GM06990 (cell line): ENCODE results near the gene MUTYH.

ENCODE experiments used
- DNase-seq: peaks from one replicate; pipeline ENCODE4 v3.0.0-alpha.2; 2011; ENCODE audit not compliant: insufficient read length; ENCODE audit errors: extremely low read depth
- H3K27me3 ChIP-seq: replicated peaks from 2 replicates; pipeline ENCODE4 v1.6.0; 2011; ENCODE audit warnings: low read length; ENCODE audit not compliant: control insufficient read depth, insufficient read depth
- H3K36me3 ChIP-seq: 2 replicates; pipeline ENCODE4 v1.5.1; 2011; ENCODE audit warnings: low read length; ENCODE audit not compliant: control insufficient read depth, insufficient read depth
- H3K4me3 ChIP-seq: replicated peaks from 2 replicates; pipeline ENCODE4 v1.5.1; 2011; ENCODE audit warnings: low read depth, mild to moderate bottlenecking, control low read depth, low read length
- TF ChIP-seq, protein P1 (sequence below): IDR thresholded peaks from 2 replicates; pipeline ENCODE4 v1.5.1; 2011; ENCODE audit warnings: low read length, control low read depth, mild to moderate bottlenecking, inconsistent platforms; ENCODE audit not compliant: insufficient read depth, poor library complexity, severe bottlenecking

MUTYH gene

DNA sequence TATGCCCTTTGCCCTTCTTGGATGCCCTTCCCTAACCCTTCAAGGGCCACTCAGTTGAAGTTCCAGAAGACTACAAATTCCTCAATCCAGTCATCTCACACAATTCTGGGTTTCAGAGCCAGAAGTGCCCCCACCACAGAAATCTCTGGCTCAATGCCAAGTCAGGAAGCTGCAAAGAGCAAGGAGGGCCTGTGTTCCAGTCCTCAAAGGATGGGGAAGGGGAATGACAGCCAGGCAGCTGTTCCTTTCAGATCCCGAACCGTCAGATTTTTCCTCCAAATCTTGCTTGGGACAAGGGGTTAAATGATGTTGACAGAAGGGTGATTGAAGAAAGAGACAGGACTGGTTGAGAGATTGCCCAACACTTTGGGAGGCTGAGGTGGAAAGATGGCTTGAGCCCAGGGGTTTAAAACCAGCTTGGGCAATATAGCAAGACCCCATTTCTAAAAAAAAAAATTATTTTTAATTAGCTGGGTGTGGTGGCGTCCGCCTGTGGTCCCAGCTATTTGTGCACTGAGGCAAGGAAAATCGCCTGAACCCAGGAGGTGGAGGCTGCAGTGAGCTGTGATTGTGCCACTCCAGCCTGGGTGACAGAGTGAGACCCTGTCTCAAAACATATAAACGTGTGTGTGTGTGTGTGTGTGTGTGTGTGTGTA, 14.3 kb downstream of the MUTYH start:
- peak overlapping the region; percentile 63 for H3K4me3 ChIP-seq
- H3K36me3 ChIP-seq, result peaks cover 2% of the 10 kb centered on the region
- DNase-seq, result no peak
- no peaks in the 10 kb centered on the region for H3K27me3 ChIP-seq
- TF ChIP-seq, protein P1, sequence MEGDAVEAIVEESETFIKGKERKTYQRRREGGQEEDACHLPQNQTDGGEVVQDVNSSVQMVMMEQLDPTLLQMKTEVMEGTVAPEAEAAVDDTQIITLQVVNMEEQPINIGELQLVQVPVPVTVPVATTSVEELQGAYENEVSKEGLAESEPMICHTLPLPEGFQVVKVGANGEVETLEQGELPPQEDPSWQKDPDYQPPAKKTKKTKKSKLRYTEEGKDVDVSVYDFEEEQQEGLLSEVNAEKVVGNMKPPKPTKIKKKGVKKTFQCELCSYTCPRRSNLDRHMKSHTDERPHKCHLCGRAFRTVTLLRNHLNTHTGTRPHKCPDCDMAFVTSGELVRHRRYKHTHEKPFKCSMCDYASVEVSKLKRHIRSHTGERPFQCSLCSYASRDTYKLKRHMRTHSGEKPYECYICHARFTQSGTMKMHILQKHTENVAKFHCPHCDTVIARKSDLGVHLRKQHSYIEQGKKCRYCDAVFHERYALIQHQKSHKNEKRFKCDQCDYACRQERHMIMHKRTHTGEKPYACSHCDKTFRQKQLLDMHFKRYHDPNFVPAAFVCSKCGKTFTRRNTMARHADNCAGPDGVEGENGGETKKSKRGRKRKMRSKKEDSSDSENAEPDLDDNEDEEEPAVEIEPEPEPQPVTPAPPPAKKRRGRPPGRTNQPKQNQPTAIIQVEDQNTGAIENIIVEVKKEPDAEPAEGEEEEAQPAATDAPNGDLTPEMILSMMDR, result no peak

DNA sequence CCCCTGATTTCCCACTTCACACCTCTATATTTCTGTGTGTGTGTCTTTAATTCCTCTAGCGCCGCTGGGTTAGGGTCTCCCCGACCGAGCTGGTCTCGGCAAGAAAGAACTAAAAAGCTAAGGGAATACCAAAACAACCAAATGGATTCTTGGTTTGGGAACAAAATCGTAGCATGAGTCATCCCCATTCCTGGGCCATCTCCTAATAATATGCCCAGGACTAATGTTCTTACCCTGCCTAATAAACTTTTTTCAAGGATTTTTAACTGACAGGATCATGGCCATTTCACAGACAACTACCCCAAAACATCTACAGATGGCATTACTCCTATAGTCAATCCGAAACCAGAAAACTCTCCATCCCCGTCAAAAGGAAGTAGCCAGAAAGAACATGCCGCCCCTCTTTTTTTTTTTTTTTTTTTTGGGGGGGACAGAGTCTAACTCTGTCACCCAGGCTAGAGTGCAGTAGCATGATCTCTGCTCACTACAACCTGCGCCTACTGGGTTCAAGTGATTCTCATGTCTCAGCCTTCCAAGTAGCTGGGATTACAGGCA, 17.7 kb downstream of the MUTYH start:
- no peak overlapping the region for H3K4me3 ChIP-seq
- no peak for DNase-seq

DNA sequence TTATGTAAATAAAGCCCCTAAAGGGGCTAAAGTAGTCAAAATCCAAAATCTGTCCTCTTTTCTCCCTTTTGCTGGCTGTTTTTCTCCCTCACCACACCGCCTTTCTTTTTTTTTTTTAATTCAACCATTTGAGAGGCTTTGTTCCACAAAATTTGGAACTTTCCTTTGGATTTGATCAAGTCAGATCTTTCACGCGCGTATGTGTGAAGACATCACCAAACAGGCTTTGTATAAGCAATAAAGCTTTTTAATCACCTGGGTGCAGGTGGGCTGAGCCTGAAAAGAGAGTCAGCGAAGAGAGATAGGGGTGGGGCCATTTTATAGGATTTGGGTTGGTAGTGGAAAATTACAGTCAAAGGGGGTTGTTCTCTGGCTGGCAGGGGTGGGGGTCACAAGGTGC, 18.8 kb downstream of the MUTYH start:
- TF ChIP-seq, protein P1, result no peak
- DNase-seq, result no peak
- no peaks in the 10 kb centered on the region for H3K36me3 ChIP-seq
- H3K4me3 ChIP-seq, result no peak overlapping the region
- H3K27me3 ChIP-seq, result no peaks in the 10 kb centered on the region

More for the DNA sequence above, 17.7 kb downstream of the MUTYH start:
- no peaks in the 10 kb centered on the region for H3K36me3 ChIP-seq
- TF ChIP-seq, protein P1, result no peak
- H3K27me3 ChIP-seq, result no peaks in the 10 kb centered on the region

DNA sequence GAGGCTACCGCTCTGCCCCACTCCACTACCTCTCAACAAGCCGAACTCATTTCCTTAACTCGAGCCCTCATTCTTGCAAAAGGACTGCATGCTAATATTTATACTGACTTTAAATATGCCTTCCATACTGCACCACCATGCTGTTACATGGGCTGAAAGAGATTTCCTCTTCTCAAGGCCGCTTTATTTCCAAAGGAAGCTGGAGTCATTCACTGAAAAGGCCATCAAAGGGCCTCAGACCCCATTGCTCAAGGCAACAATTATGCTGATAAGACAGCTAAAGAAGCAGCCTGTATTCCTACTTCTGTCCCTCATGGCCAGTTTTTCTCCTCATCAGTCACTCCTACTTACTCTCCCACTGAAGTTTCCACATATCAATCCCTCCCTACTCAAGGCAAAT, 20.5 kb downstream of the MUTYH start:
- Histone ChIP-seq H3K27me3 (no peaks in the 10 kb centered on the region), H3K36me3 (no peaks in the 10 kb centered on the region), H3K4me3 (no peak overlapping the region)
- TF ChIP-seq, protein P1, result no peak
- DNase-seq, result no peak

DNA sequence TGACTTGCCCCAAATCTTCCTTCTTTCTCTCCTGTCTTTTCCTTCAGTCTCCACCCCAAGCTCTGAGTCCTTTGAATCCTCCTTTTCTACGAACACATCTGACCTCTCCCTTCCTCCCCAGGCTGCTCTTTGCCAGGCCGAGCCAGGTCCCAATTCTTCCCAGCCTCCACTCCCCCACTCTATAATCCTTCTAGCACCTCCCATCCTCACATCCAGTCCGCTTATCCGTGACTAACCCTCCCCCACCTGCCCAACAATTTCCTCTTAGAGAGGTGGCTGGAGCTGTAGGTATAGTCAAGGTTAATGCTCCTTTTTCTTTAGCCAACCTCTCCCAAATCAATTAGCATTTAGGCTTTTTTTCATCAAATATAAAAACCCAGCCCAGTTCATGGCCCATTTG, 23.1 kb downstream of the MUTYH start:
- no peaks in the 10 kb centered on the region for H3K27me3 ChIP-seq
- DNase-seq, result no peak
- H3K4me3 ChIP-seq, result no peak overlapping the region
- TF ChIP-seq, protein P1, result no peak
- no peaks in the 10 kb centered on the region for H3K36me3 ChIP-seq

DNA sequence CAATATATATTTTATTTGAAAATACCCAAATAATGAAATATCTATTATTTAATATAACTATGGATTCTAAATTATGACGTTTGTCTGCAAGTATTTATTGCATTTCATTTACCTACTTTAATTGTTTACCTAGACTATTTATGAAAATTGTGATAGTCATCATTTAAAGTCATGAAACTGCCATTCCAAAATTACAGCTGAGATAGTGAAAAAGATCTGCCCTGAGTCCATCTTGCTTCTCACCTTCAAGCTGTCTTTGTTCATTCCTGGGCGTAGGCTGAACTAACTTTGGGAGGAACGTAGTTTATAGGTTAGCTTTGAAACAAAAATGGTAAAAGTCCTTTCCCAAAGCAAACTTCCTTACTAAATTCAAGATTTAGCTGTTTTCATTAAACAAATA, 26.0 kb downstream of the MUTYH start:
- H3K27me3 ChIP-seq, result no peaks in the 10 kb centered on the region
- no peaks in the 10 kb centered on the region for H3K36me3 ChIP-seq
- TF ChIP-seq, protein P1, result no peak

More for the DNA sequence above, 26.0 kb downstream of the MUTYH start:
- DNase-seq, result no peak
- no peak overlapping the region for H3K4me3 ChIP-seq
